Osteoblast (primary cell): ENCODE results near the gene FAM210B. TPM values are rescaled to one million over a fixed set of nuclear protein-coding genes. Genes with fewer than 3 reads are reported as not detected.
"Not testable (repeated sequence)": the region's sequence is repeated elsewhere in the genome, so short reads cannot be mapped to it uniquely, and the experiment has no call there.

Experiments used
- DNase-seq: peaks from one replicate; pipeline ENCODE4 v3.0.0; 2011; ENCODE audit warnings: low spot score, mixed read lengths; ENCODE audit not compliant: insufficient read length; ENCODE audit errors: missing footprints
- H2AFZ ChIP-seq: 2 replicates; pipeline ENCODE4 v1.6.0; 2011; ENCODE audit warnings: mild to moderate bottlenecking, low read length
- H3K27ac ChIP-seq: 2 replicates; pipeline ENCODE4 v1.5.1; 2011; ENCODE audit warnings: mild to moderate bottlenecking, low read depth, low read length, moderate library complexity
- H3K27me3 ChIP-seq: 2 replicates; pipeline ENCODE4 v1.6.0; 2012; ENCODE audit warnings: mild to moderate bottlenecking, control low read depth, inconsistent platforms, low read length, moderate library complexity; ENCODE audit not compliant: insufficient read depth
- H3K36me3 ChIP-seq: 2 replicates; pipeline ENCODE4 v1.5.1; 2011; ENCODE audit warnings: mild to moderate bottlenecking, low read length, control low read depth, moderate library complexity; ENCODE audit not compliant: insufficient read depth
- H3K4me1 ChIP-seq: 2 replicates; pipeline ENCODE4 v1.5.1; 2011; ENCODE audit warnings: mild to moderate bottlenecking, low read length, control low read depth, moderate library complexity; ENCODE audit not compliant: insufficient read depth
- H3K4me2 ChIP-seq: 2 replicates; pipeline ENCODE4 v1.6.0; 2011; ENCODE audit warnings: mild to moderate bottlenecking, low read length; ENCODE audit not compliant: insufficient read depth
- H3K4me3 ChIP-seq: fragments of 200-600 bp; sonication (generic); 3 replicates; pipeline ENCODE4 v1.5.1; 2012; ENCODE audit warnings: mild to moderate bottlenecking, low read length, inconsistent platforms; ENCODE audit not compliant: insufficient read depth
- H3K79me2 ChIP-seq: 2 replicates; pipeline ENCODE4 v1.6.0; 2012; ENCODE audit warnings: mild to moderate bottlenecking, low read length, control low read depth, inconsistent platforms; ENCODE audit not compliant: insufficient read depth
- H3K9me3 ChIP-seq: 2 replicates; pipeline ENCODE4 v1.5.1; 2011; ENCODE audit warnings: low read depth, low read length, control low read depth
- H4K20me1 ChIP-seq: 2 replicates; pipeline ENCODE4 v1.6.0; 2012; ENCODE audit warnings: mild to moderate bottlenecking, low read length, control low read depth; ENCODE audit not compliant: insufficient read depth
- total RNA-seq: library from RNA; depleted of rRNA; stranded (reverse); fragments of >200 nt; gene quantifications from 2 replicates; pipeline ENCODE4 v1.2.3, GENCODE V29; 2012
- TF ChIP-seq, protein P1 (sequence below): IDR thresholded peaks from 2 replicates; pipeline ENCODE4 v1.5.1; 2011; ENCODE audit warnings: mild to moderate bottlenecking, low read depth, low read length, moderate library complexity; ENCODE audit errors: extremely low read depth

Gene FAM210B
- total RNA-seq, 1 donor: 69.5 TPM

- peak overlapping the region; percentile 79 for H3K27ac ChIP-seq
- no peaks in the 10 kb centered on the region for H4K20me1 ChIP-seq
- peak overlapping the region; percentile 89 for H2AFZ ChIP-seq
- H3K4me1 ChIP-seq: peaks cover 18% of the 10 kb centered on the region
- H3K79me2 ChIP-seq: peaks cover 64% of the 10 kb centered on the region
- H3K4me2 ChIP-seq: peak overlapping the region; percentile 91
- H3K36me3 ChIP-seq: peaks cover 47% of the 10 kb centered on the region
- TF ChIP-seq, protein P1, sequence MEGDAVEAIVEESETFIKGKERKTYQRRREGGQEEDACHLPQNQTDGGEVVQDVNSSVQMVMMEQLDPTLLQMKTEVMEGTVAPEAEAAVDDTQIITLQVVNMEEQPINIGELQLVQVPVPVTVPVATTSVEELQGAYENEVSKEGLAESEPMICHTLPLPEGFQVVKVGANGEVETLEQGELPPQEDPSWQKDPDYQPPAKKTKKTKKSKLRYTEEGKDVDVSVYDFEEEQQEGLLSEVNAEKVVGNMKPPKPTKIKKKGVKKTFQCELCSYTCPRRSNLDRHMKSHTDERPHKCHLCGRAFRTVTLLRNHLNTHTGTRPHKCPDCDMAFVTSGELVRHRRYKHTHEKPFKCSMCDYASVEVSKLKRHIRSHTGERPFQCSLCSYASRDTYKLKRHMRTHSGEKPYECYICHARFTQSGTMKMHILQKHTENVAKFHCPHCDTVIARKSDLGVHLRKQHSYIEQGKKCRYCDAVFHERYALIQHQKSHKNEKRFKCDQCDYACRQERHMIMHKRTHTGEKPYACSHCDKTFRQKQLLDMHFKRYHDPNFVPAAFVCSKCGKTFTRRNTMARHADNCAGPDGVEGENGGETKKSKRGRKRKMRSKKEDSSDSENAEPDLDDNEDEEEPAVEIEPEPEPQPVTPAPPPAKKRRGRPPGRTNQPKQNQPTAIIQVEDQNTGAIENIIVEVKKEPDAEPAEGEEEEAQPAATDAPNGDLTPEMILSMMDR: no peak
- peak overlapping the region; percentile 95 for H3K4me3 ChIP-seq
- no peaks in the 10 kb centered on the region for H3K27me3 ChIP-seq
- no peak for DNase-seq
- no peaks in the 10 kb centered on the region for H3K9me3 ChIP-seq
Measured at GRCh38 chr20:56393653-56394052, 34.9 kb downstream of the FAM210B start.

- Histone ChIP-seq H3K27ac (no peak overlapping the region), H4K20me1 (no peaks in the 10 kb centered on the region), H3K4me3 (no peak overlapping the region), H3K4me1 (peaks cover 18% of the 10 kb centered on the region), H3K27me3 (no peaks in the 10 kb centered on the region), H2AFZ (no peak overlapping the region), H3K36me3 (peaks cover 49% of the 10 kb centered on the region), H3K9me3 (no peaks in the 10 kb centered on the region), H3K79me2 (peaks cover 49% of the 10 kb centered on the region), H3K4me2 (no peak overlapping the region)
- TF ChIP-seq, protein P1: no peak
- DNase-seq: no peak
Measured at GRCh38 chr20:56395166-56395565, 36.4 kb downstream of the FAM210B start.

DNA sequence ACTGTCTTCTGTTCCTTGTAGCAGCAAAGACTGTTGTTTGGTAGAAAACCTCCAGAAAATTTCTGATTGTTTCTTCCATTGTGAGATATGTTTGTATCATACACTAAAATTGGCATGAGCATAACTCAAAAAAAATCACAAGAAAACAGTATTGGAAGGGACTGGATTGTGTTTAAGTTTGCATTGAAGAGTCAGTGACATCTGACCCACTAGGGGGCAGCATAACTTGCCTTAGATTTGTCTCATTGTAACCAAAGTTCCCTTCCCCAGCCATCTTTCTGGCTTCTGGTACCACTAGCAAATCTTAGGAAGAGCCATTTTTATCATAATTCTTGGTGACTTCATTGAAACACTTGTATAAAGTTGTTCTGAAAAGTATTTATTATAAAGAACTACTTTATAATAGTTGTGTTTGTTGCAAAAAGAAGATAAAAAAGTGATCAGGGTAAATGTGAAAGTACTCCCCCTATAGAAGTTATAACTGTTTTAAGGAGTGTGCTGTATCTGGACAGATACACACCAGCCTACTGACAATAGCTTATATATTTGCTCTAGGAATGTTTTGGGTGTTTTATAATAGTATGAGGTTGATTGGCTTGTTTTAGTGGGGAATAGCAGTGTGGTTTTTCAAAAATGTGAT lies 41.3 kb downstream of the FAM210B start:
- Histone ChIP-seq H3K4me3 (no peak overlapping the region), H3K4me1 (no peaks in the 10 kb centered on the region), H4K20me1 (no peaks in the 10 kb centered on the region), H3K27ac (peak overlapping the region; percentile 32), H3K79me2 (peaks cover 21% of the 10 kb centered on the region), H3K36me3 (peaks cover 85% of the 10 kb centered on the region), H3K27me3 (no peaks in the 10 kb centered on the region), H3K4me2 (no peak overlapping the region), H2AFZ (no peak overlapping the region), H3K9me3 (no peaks in the 10 kb centered on the region)
- DNase-seq: no peak
- TF ChIP-seq, protein P1: peak; percentile 87

DNA sequence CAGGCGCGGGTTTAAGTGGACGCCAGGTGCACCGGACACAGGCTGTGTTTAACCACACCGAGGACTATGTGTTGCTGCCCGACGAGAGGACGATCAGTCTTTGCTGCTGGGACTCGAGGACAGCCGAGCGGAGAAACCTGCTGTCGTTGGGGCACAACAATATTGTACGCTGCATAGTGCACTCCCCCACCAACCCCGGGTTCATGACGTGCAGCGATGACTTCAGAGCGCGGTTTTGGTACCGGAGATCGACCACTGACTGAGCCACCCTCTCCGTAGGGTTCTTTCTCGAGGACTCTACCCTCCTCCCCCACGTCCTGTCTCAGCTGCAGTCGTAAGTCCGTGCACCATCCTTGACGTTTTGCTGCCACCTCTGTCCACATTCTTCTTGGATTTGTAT lies 44.7 kb downstream of the FAM210B start:
- Histone ChIP-seq H2AFZ (no peak overlapping the region), H3K79me2 (peaks cover 17% of the 10 kb centered on the region), H3K4me3 (no peak overlapping the region), H3K36me3 (peaks cover 74% of the 10 kb centered on the region), H3K27me3 (no peaks in the 10 kb centered on the region), H4K20me1 (no peaks in the 10 kb centered on the region), H3K27ac (no peak overlapping the region), H3K4me2 (no peak overlapping the region), H3K4me1 (no peaks in the 10 kb centered on the region), H3K9me3 (no peaks in the 10 kb centered on the region)
- DNase-seq: no peak
- TF ChIP-seq, protein P1: no peak

DNA sequence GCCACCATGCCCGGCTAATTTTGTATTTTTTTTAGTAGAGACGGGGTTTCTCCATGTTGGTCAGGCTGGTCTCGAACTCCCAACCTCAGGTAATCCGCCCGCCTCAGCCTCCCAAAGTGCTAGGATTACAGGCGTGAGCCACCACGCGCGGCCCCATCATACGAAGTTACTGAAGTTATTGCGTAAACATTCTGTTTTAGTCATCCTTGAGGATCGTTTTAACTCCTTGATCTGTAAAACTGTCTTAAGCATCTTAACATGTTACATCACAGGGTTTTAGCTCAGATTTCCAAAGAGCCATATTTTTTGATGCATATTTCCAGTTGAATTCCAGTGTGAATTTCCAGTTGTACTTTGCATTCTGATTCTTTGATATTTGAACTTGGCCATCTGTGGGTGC lies 46.6 kb downstream of the FAM210B start:
- not testable (repeated sequence) for DNase-seq, H4K20me1 ChIP-seq, H3K4me1 ChIP-seq, H3K9me3 ChIP-seq, H3K4me2 ChIP-seq, H2AFZ ChIP-seq, H3K27me3 ChIP-seq, H3K27ac ChIP-seq, H3K4me3 ChIP-seq
- Histone ChIP-seq H3K36me3 (peaks cover 62% of the 10 kb centered on the region), H3K79me2 (peaks cover 15% of the 10 kb centered on the region)
